IMR-90 (cell line): ENCODE measurements around the gene FAM20A. TPM values are rescaled to one million over a fixed set of nuclear protein-coding genes. Genes with fewer than 3 reads are reported as not detected.

Experiments
- ATAC-seq: fragments of 200-7000 bp; cut with Tn5 transposase; 2 replicates; pipeline ENCODE4 v1.9.1; 2020; ENCODE audit warnings: low read depth, mild to moderate bottlenecking, moderate library complexity
- BruUV-seq: library from RNA; stranded (reverse); fragments of 400-500 nt; replicated peaks from 2 replicates; lab custom pipeline; 2021; lab: Mats Ljungman, UMichigan
- CTCF ChIA-PET: fragments of 300-600 bp; formaldehyde crosslinking; extraction: SDS; loops from one replicate; lab custom pipeline; 2021; ENCODE audit warnings: antibody characterized with exemption; lab: Yijun Ruan, JAX
- POLR2A ChIA-PET: fragments of 300-600 bp; sonication (Branson Sonifier 250); formaldehyde crosslinking; loops from one replicate; lab custom pipeline; 2022; ENCODE audit warnings: antibody characterized with exemption; ENCODE audit not compliant: unreplicated experiment; lab: Charles Lee
- DNase-seq: peaks from one replicate; pipeline ENCODE4 v3.0.0; 2013
- H2AFZ ChIP-seq: replicated peaks from 2 replicates; pipeline ENCODE3; 2013; ENCODE audit warnings: low read length, mild to moderate bottlenecking; ENCODE audit not compliant: poor library complexity
- H2AK5ac ChIP-seq: 2 replicates; pipeline ENCODE4 v1.6.1; 2013; ENCODE audit warnings: low read depth, low read length, inconsistent platforms
- H2AK9ac ChIP-seq: replicated peaks from 2 replicates; pipeline ENCODE3; 2013; ENCODE audit warnings: mild to moderate bottlenecking, low read depth, low read length, moderate library complexity; ENCODE audit not compliant: poor library complexity
- H2BK120ac ChIP-seq: 2 replicates; pipeline ENCODE4 v1.6.1; 2013; ENCODE audit warnings: low read depth, low read length, inconsistent platforms
- H2BK15ac ChIP-seq: 3 replicates; pipeline ENCODE4 v1.6.1; 2013; ENCODE audit warnings: low read depth, low read length, inconsistent platforms
- H2BK20ac ChIP-seq: 2 replicates; pipeline ENCODE4 v1.6.1; 2013; ENCODE audit warnings: low read depth, mild to moderate bottlenecking, inconsistent platforms, low read length, moderate library complexity
- H2BK5ac ChIP-seq: 2 replicates; pipeline ENCODE4 v1.6.1; 2013; ENCODE audit warnings: mild to moderate bottlenecking, low read depth, low read length, inconsistent platforms; ENCODE audit not compliant: poor library complexity, severe bottlenecking
- H3K14ac ChIP-seq: replicated peaks from 2 replicates; pipeline ENCODE4 v1.6.1; 2013; ENCODE audit warnings: low read depth, low read length, inconsistent platforms
- H3K18ac ChIP-seq: 2 replicates; pipeline ENCODE4 v1.6.1; 2013; ENCODE audit warnings: low read depth, low read length, control low read depth
- H3K23ac ChIP-seq: 2 replicates; pipeline ENCODE4 v1.6.1; 2013; ENCODE audit warnings: low read depth, low read length, inconsistent platforms
- H3K27ac ChIP-seq: 2 replicates; pipeline ENCODE4 v1.5.1; 2013; ENCODE audit warnings: mild to moderate bottlenecking, control low read depth, low read length; ENCODE audit not compliant: insufficient read depth
- H3K27me3 ChIP-seq: 2 replicates; pipeline ENCODE4 v1.6.1; 2013; ENCODE audit warnings: low read length; ENCODE audit not compliant: control insufficient read depth, insufficient read depth
- H3K36me3 ChIP-seq: 2 replicates; pipeline ENCODE4 v1.6.1; 2013; ENCODE audit warnings: low read length, mixed read lengths; ENCODE audit not compliant: control insufficient read depth, insufficient read depth
- H3K4ac ChIP-seq: 2 replicates; pipeline ENCODE4 v1.6.1; 2013; ENCODE audit warnings: low read depth, low read length, inconsistent platforms
- H3K4me1 ChIP-seq: 2 replicates; pipeline ENCODE4 v1.6.1; 2013; ENCODE audit warnings: low read length, mixed read lengths; ENCODE audit not compliant: control insufficient read depth, insufficient read depth
- H3K4me2 ChIP-seq: 2 replicates; pipeline ENCODE4 v1.6.1; 2013; ENCODE audit warnings: low read depth, mild to moderate bottlenecking, control low read depth, low read length, moderate library complexity
- H3K4me3 ChIP-seq: 2 replicates; pipeline ENCODE4 v1.5.1; 2013; ENCODE audit warnings: low read depth, mild to moderate bottlenecking, control low read depth, low read length, moderate library complexity; ENCODE audit not compliant: insufficient read depth
- H3K56ac ChIP-seq: 2 replicates; pipeline ENCODE4 v1.6.1; 2013; ENCODE audit warnings: low read length, inconsistent platforms; ENCODE audit not compliant: insufficient read depth; ENCODE audit errors: extremely low read depth
- H3K79me1 ChIP-seq, 2 experiments: 2 replicates each; pipeline ENCODE4 v1.6.1; 2013; ENCODE audit warnings: low read length in 2 of 2, inconsistent platforms in 1 of 2, low read depth in 1 of 2
- H3K9ac ChIP-seq: 2 replicates; pipeline ENCODE4 v1.6.1; 2013; ENCODE audit warnings: low read depth, low read length, control low read depth
- H3K9me1 ChIP-seq: 2 replicates; pipeline ENCODE4 v1.6.1; 2013; ENCODE audit warnings: low read length, inconsistent platforms; ENCODE audit not compliant: insufficient read depth
- H3K9me3 ChIP-seq: 2 replicates; pipeline ENCODE4 v1.6.1; 2013; ENCODE audit warnings: low read length; ENCODE audit not compliant: control insufficient read depth, insufficient read depth
- H4K20me1 ChIP-seq: 2 replicates; pipeline ENCODE4 v1.6.1; 2013; ENCODE audit warnings: low read length, inconsistent platforms; ENCODE audit not compliant: insufficient read depth
- H4K5ac ChIP-seq: 2 replicates; pipeline ENCODE4 v1.6.1; 2013; ENCODE audit warnings: mild to moderate bottlenecking, low read depth, low read length, control low read depth
- H4K8ac ChIP-seq, 2 experiments: 2 replicates each; pipeline ENCODE4 v1.6.1; 2013; ENCODE audit warnings: low read depth in 2 of 2, low read length in 2 of 2, control low read depth in 1 of 2, inconsistent platforms in 1 of 2
- H4K91ac ChIP-seq: 2 replicates; pipeline ENCODE4 v1.6.1; 2013; ENCODE audit warnings: low read depth, low read length, inconsistent platforms; ENCODE audit not compliant: insufficient read depth
- CEBPB ChIP-seq: IDR thresholded peaks from 2 replicates; pipeline ENCODE4 v1.6.1; 2012; ENCODE audit warnings: low read depth, low read length, improper control_type of control experiment
- FOS ChIP-seq: fragments of 150-350 bp; IDR thresholded peaks from 2 replicates; pipeline ENCODE4 v1.6.1; 2016; ENCODE audit warnings: low read depth, low read length
- MAZ ChIP-seq: IDR thresholded peaks from 2 replicates; pipeline ENCODE4 v1.6.1; 2012; ENCODE audit warnings: low read depth, mild to moderate bottlenecking, low read length, improper control_type of control experiment, moderate library complexity, borderline replicate concordance
- NFE2L2 ChIP-seq: fragments of 150-350 bp; IDR thresholded peaks from 2 replicates; pipeline ENCODE4 v1.6.1; 2016; ENCODE audit warnings: low read depth, mild to moderate bottlenecking, low read length
- RCOR1 ChIP-seq: IDR thresholded peaks from 2 replicates; pipeline ENCODE4 v1.6.1; 2012; ENCODE audit warnings: mild to moderate bottlenecking, low read length, improper control_type of control experiment; ENCODE audit not compliant: insufficient replicate concordance
- SMC3 ChIP-seq: fragments of 150-350 bp; IDR thresholded peaks from 2 replicates; pipeline ENCODE4 v1.6.1; 2016; ENCODE audit warnings: low read depth, mild to moderate bottlenecking, antibody characterized with exemption, low read length, moderate library complexity
- WGBS, 2 experiments: methylation state at CpG; one replicate each; pipeline versions ENCODE4 v1.1.5 to v1.1.7; 2013; ENCODE audit warnings: missing lambda C conversion rate in 2 of 2; ENCODE audit not compliant: insufficient read length in 1 of 2; ENCODE audit errors: extremely low coverage in 2 of 2; 5-methylcytosine and 5-hydroxymethylcytosine counted together
- dilution Hi-C: fragments of 300-500 bp; cut with HindIII; formaldehyde crosslinking; loops from one replicate; pipeline ENCODE4 v1.14.3; 2018; ENCODE audit warnings: low sequenced_read_pairs; ENCODE audit not compliant: unreplicated experiment
- in situ Hi-C: fragments of 300-500 bp; cut with MboI; formaldehyde crosslinking; loops from 3 replicates; pipeline ENCODE4 v1.14.3; 2019; ENCODE audit warnings: low sequenced_read_pairs, inconsistent platforms, mixed read lengths
- intact Hi-C: fragments of 100-400 bp; cut with micrococcal nuclease; formaldehyde crosslinking; loops from 2 replicates; pipeline ENCODE4 v1.10.0; 2022
- polyA plus RNA-seq, 3 experiments: library from polyadenylated mRNA; depleted of rRNA; stranded (reverse); fragments of >200 nt; gene quantifications; 2 replicates each; pipeline ENCODE4 v1.2.3, GENCODE V29; 2012; ENCODE audit warnings: low replicate concordance in 1 of 3
- total RNA-seq: library from RNA; depleted of rRNA; stranded (reverse); fragments of >200 nt; gene quantifications from 2 replicates; pipeline ENCODE4 v1.2.3, GENCODE V29; 2012

FAM20A gene
- total and polyA plus RNA-seq, 2 of the 4 experiments (the other 2 are of a cell fraction): not detected

DNA sequence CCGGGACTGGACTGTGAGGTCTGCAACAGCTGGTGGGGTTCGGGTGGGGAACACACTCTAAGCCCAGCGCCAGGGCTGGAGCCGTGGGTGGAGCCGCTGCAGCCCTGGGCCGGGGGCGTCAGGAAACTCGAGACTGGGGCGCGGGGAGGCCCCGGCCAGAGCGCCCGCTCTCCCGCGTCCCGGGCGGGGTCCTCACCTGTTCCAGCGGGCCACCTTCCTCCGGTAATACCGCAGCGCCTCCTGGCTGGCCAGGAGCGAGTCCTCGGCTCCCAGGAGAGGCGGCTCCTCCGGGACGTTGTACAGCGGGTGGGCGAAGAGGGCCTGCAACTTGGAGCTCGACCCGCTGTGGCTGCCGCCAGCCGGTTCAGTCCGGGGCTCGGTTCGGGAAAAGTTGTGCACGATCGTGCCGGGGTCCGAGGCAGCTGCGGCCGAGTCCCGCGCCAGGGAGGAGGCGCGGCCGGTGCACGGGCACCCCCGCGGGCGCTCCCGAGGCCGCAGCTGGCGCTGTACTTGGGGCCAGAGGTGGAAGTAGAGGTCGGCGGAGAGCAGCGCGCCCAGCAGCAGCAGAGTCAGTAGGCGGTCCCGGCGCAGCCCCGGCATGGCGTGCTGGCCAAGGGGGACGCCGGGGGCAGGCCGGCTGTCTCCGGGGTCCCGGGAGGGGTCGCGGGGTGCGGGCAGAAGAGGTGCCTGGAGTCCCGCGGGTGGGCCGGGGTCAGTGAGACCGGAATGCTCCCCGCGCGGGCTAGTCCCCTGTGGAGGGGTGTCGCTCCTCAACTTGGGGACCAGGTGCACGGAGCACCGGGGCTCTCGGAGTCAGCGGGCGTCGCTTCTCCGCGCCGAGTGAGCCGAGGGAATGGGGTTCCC lies 868 bp downstream of the FAM20A start (continued):
- TF ChIP-seq SMC3 (no peak), RCOR1 (no peak)

DNA sequence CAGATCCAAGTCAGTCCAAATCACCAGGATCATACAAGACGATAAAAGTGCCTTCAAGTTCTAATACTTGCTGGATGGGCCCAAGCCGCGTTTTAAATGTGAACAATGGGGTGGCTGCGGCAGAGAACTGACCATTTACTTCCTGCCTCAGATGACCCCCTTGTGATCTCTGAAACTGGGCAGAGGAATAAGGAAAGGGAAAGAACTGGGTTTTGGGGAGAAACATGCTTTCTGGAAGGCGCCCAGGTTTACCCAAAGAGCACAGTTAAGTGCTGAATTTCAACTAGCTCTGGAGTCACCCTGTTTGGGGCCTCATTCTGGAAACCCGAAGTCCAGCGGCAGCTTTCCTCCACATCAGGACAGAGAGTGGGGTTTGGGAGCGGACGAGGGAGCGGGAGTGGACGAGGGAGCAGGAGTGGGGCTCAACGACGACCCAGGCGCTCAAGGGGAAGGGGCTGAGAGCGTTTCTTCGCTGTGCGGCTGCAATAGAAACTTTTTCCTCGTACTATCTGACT lies 1.6 kb downstream of the FAM20A start:
- Histone ChIP-seq H3K56ac (no peak overlapping the region), H3K79me1 (no peaks in the 10 kb centered on the region), H2AFZ (peak overlapping the region; percentile 53), H4K5ac (no peak overlapping the region), H3K9ac (no peak overlapping the region), H3K9me1 (no peaks in the 10 kb centered on the region), H2BK5ac (no peak overlapping the region), H3K18ac (no peak overlapping the region), H2BK15ac (no peak overlapping the region), H2BK120ac (no peak overlapping the region), H4K91ac (no peak overlapping the region), H3K4me3 (no peak overlapping the region), H3K4me1 (no peaks in the 10 kb centered on the region; the same call in 1 of the 2 replicates), H3K27ac (no peak overlapping the region), H3K4ac (no peak overlapping the region), H4K8ac (no peak overlapping the region), H2AK9ac (no peak overlapping the region), H2AK5ac (no peak overlapping the region), H3K9me3 (0 out of 2 replicates have a peak, but pooled peaks cover 1% of the 10 kb centered on the region), H2BK20ac (no peak overlapping the region), H3K36me3 (no peaks in the 10 kb centered on the region), H4K20me1 (no peaks in the 10 kb centered on the region), H3K14ac (no peak overlapping the region), H3K27me3 (peaks cover 54% of the 10 kb centered on the region), H3K23ac (no peak overlapping the region), H3K4me2 (no peak overlapping the region)
- dilution Hi-C loops: no loop called here
- intact Hi-C loops: no loop called here
- TF ChIP-seq CEBPB (no peak), SMC3 (no peak), MAZ (no peak), NFE2L2 (no peak), FOS (no peak)
- ChIA-PET CTCF (no interaction called here), POLR2A (no interaction called here)
- BruUV-seq: no TSS peak
- 20% methylated on average over 1 of the region's 18 CpGs; no CpG with 5 or more reads in 1 of the 2 experiments for WGBS, 2 experiments
- ATAC-seq (no peak), DNase-seq (no peak)
- in situ Hi-C loops: no loop called here
